Prostate gland (tissue), 2 donors: ENCODE measurements around the gene ATP5F1D.

Experiments
- CTCF ChIP-seq, 4 experiments: fragments of 200-600 bp in 2 of 4; fragments of 450-650 bp in 2 of 4; sonication (generic) in 2 of 4; IDR thresholded peaks; 1 replicate in 3 of 4; 2 replicates in 1 of 4; pipeline ENCODE4 v1.5.1; 2016 to 2019; ENCODE audit warnings: antibody characterized with exemption in 4 of 4, mild to moderate bottlenecking in 2 of 4, moderate library complexity in 2 of 4
- POLR2A ChIP-seq: fragments of 450-650 bp; IDR thresholded peaks from one replicate; pipeline ENCODE4 v1.6.1; 2016; ENCODE audit warnings: antibody characterized with exemption, mild to moderate bottlenecking
- POLR2AphosphoS5 ChIP-seq: sonication (generic); formaldehyde crosslinking; IDR thresholded peaks from one replicate; pipeline ENCODE4 v1.6.1; 2017; ENCODE audit warnings: antibody characterized with exemption

- peak in 2 of 4 experiments; percentile 7 to 10 for TF ChIP-seq CTCF (IDR thresholded peaks at IDR 0.05)
- TF ChIP-seq POLR2AphosphoS5 = peak; percentile 90
- TF ChIP-seq POLR2A = peak; percentile 88
Measured at GRCh38 chr19:1205114-1206099, 36.1 kb upstream of the ATP5F1D start, which contains the start of gene STK11.
